HAP-1 (cell line): ENCODE data around the gene CIITA.
A peak's percentile ranks its signal among the peaks of the same experiment; 100 is the strongest.

Experiments used
- DNase-seq, 2 experiments: peaks; one replicate each; pipeline ENCODE4 v3.0.0-alpha.2; 2016 to 2020; ENCODE audit warnings: low spot score in 2 of 2
- H3K27me3 ChIP-seq: fragments of 250-450 bp; sonication (Bioruptor Pico); 2 replicates; pipeline ENCODE4 v1.5.1; 2020; ENCODE audit warnings: low read depth, mild to moderate bottlenecking, moderate library complexity
- H3K36me3 ChIP-seq: fragments of 250-450 bp; sonication (Bioruptor Pico); replicated peaks from 2 replicates; pipeline ENCODE4 v1.5.1; 2020; ENCODE audit warnings: mild to moderate bottlenecking
- H3K4me1 ChIP-seq: fragments of 250-450 bp; sonication (Bioruptor Pico); 2 replicates; pipeline ENCODE4 v1.5.1; 2020; ENCODE audit warnings: mild to moderate bottlenecking
- H3K4me3 ChIP-seq: fragments of 250-450 bp; sonication (Bioruptor Pico); 2 replicates; pipeline ENCODE4 v1.5.1; 2020; ENCODE audit warnings: mild to moderate bottlenecking, moderate library complexity
- H3K9me3 ChIP-seq: fragments of 250-450 bp; sonication (Bioruptor Pico); 2 replicates; pipeline ENCODE4 v1.5.1; 2020; ENCODE audit warnings: mild to moderate bottlenecking, moderate library complexity
- in situ Hi-C: fragments of 300-500 bp; cut with MboI; formaldehyde crosslinking; loops from 3 replicates; pipeline ENCODE4 v1.14.3; 2020; ENCODE audit warnings: low sequenced_read_pairs, inconsistent platforms, mixed read lengths

The CIITA gene

DNA sequence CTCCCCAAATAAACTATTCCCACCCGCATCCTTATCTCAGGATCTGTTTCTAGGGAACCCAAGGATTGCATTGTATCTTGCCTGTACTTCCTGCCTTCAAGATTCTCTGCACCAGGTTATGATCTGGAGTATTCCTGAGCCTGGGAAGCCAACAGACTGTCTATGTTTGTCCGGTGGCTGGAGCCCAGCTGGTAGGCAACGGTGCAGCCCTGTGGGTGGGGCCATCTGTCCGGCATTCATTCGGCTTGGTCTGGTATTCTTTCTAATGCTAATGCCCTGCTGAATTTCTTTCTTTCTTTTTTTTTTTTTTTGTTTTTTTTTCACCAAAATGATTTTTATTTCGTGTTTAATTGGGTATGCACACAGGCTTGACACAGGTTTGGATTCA lies 37.7 kb upstream of the CIITA start:
- Histone ChIP-seq H3K27me3 (no peaks in the 10 kb centered on the region), H3K9me3 (no peaks in the 10 kb centered on the region), H3K4me1 (no peaks in the 10 kb centered on the region; the same call in 1 of the 2 replicates), H3K36me3 (no peaks in the 10 kb centered on the region), H3K4me3 (no peak overlapping the region)
- in situ Hi-C loops, result no loop called here
- peak in 1 of 2 experiments; percentile 51 for DNase-seq

DNA sequence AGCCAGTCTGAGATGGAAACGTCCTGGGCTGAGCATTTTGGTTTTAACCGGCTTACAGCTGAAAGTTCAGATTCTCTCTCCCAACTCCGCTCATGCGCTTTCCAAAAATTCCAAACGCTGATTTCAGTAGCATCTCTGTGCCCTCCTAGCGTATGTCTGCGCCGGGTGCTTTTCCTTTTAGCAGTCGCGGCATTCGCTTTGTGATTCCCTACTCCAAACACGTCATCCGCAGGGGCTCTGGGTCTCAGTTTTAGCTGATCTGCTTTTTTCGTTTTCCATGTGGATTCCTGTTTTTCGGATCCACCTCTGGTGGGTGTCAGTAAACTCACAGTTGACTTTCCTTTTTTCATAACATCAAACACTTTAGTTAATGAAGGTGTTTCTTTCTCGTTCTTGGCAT lies 36.3 kb upstream of the CIITA start:
- DNase-seq, result no peak
- Histone ChIP-seq H3K27me3 (no peaks in the 10 kb centered on the region), H3K4me1 (no peaks in the 10 kb centered on the region; the same call in 1 of the 2 replicates), H3K9me3 (no peaks in the 10 kb centered on the region), H3K4me3 (no peak overlapping the region), H3K36me3 (no peaks in the 10 kb centered on the region)
- in situ Hi-C loops, result no loop called here

DNA sequence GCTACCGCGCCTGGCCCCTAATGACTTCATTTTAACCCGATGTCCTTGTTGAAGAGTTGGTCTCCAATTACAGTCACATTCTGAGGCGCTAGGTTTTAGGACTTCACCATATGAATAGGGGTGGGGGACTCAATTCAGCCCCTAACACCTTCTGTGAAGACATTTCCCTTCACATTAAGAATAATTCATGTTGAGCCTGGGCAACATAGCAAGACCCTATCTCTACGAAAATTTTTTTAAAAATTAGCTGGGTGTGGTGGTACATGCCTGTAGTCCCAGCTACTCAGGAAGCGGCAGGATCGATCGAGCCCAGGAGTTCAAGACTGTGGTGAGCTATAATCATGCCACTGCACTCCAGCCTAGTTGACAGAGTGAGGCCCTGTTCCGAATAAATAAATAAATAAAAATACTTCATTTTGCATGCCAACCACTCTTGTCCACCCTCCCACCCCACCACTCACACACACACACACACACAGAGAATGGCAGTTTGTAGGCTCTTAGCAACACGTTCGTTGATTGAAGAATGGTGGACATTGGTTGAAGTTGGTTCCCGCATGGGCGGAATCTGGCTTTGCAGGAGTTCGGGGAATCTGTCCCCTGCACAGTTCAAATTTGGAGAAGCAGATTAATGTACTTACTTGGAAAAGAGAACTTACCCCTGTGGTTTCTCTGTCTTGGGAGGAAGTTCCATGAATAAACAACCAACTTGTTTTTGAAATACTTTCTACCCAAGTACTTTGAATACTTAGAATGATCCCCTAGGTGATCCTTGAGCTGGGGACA lies 30.6 kb upstream of the CIITA start:
- DNase-seq, result no peak
- H3K4me3 ChIP-seq, result no peak overlapping the region
- no peaks in the 10 kb centered on the region for H3K4me1 ChIP-seq
- in situ Hi-C loops, result no loop called here
- H3K9me3 ChIP-seq, result no peaks in the 10 kb centered on the region
- H3K27me3 ChIP-seq, result no peaks in the 10 kb centered on the region
- H3K36me3 ChIP-seq, result no peaks in the 10 kb centered on the region

DNA sequence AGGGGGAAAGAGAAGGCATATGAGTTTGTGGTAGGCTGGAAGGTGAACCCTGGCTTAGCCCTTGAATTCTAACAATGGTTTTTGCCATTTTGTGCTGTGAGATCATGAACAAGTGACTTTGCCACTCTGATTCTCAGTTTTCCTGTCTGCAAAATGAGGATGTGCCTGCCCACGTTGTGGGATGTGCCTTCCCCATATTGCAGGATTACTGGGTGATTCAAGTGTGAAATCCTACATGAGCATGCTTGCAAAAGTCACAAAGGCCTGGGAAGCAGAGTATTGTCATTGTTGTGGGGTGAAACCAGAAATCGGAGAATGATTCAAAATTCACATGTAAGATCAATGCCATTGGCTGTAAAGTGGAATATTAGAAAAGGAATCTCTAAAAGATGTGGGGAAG lies 29.8 kb upstream of the CIITA start:
- no peak overlapping the region for H3K4me3 ChIP-seq
- in situ Hi-C loops, result no loop called here
- no peaks in the 10 kb centered on the region for H3K27me3 ChIP-seq

DNA sequence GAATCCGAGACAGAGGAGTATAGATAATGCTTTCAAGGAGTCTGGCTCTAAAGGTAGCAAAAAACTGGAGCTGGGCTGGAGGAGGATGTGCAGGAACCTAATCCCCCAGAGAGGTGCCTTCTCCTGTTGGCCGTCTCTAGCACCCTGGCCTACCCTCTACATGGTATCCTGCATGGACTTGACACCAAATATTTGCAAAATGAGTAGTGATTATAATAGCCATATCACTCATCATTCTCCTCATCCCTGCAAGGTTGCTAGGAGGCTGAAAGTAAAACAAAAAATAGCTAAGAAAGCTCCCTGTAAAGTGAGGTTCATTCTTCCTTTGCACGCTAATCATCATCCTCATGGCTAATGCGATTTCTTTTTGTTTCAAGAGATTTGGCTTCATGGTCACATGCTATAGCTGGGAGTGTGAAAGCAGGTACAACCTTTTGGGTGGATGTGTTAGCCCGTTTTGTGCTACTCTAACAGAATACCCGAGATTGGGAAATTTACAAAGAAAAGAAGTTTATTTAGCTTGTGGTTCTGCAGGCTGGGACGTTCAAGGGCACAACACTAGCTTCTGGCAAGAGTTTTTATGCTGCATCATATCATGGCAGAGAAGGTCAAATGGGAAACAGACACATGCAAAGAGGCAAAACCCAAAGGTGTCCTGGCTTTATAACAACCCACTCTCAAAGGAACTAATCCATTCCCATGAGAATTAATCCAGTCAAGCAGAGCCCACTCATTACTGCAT lies 27.1 kb upstream of the CIITA start:
- H3K4me3 ChIP-seq, result no peak overlapping the region
- DNase-seq, result no peak
- no peaks in the 10 kb centered on the region for H3K27me3 ChIP-seq
- H3K4me1 ChIP-seq, result no peaks in the 10 kb centered on the region
- in situ Hi-C loops, result no loop called here
- no peaks in the 10 kb centered on the region for H3K9me3 ChIP-seq
- no peaks in the 10 kb centered on the region for H3K36me3 ChIP-seq

More for the DNA sequence above, 29.8 kb upstream of the CIITA start:
- no peaks in the 10 kb centered on the region for H3K4me1 ChIP-seq
- no peak for DNase-seq
- no peaks in the 10 kb centered on the region for H3K36me3 ChIP-seq
- H3K9me3 ChIP-seq, result no peaks in the 10 kb centered on the region

DNA sequence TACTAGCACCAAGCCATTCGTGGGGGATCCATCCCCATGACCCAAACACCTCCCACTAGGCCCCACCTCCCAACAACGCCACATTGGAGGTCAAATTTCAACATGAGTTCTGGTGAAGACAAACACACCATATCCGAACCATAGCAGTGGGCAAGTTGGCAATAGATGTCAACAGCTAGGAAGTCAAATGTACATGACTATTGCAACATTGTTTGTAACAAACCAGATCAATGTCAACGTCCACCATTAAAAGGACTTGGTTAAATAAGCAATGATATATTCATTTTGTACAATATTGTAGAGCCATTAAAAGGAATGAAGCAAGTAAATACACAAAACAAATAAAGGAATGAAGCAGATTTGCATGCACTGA lies 26.5 kb upstream of the CIITA start:
- in situ Hi-C loops, result no loop called here
- no peaks in the 10 kb centered on the region for H3K4me1 ChIP-seq
- H3K36me3 ChIP-seq, result no peaks in the 10 kb centered on the region

DNA sequence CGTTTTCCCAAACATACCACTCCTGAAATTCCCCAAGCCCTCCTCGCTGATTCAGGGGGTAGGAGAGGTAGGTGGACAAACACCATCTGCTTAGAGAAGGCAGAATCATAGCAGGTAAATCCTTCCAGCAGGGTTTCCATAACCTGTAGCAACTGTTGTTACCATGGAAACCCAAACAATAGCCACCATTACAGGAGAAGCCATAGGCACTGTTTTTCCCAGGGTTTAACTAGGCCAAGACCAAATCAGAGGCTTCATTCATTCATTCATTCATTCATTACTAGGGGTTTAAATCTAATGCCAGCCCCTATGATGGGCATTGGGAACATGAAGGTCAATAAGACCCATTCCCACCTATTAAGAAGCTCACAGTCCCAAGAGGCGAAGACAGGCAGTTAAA lies 25.5 kb upstream of the CIITA start:
- Histone ChIP-seq H3K4me1 (no peaks in the 10 kb centered on the region), H3K4me3 (no peak overlapping the region), H3K27me3 (no peaks in the 10 kb centered on the region), H3K36me3 (no peaks in the 10 kb centered on the region), H3K9me3 (no peaks in the 10 kb centered on the region)
- in situ Hi-C loops, result no loop called here
- DNase-seq, result no peak

More for the DNA sequence above, 26.5 kb upstream of the CIITA start:
- DNase-seq, result no peak
- Histone ChIP-seq H3K27me3 (no peaks in the 10 kb centered on the region), H3K9me3 (no peaks in the 10 kb centered on the region), H3K4me3 (no peak overlapping the region)

DNA sequence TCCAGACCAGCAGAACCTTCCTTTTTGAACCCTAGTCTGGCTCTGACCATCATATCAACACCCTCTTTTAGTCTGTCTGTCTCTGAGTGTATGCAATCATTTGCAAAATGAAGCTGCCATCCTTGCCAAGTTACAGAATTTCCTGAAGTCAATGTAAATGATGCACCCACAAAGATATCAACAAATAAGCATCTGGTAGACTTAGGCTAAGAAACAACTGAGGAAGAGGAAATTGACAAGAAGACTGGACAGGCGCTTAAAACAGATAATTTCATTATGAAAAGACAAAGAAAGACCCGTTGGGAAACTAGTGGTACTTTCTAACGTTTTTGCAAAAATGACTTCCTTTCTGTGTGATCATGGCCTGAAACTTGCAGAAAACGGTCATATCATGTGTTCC lies 24.7 kb upstream of the CIITA start:
- Histone ChIP-seq H3K27me3 (no peaks in the 10 kb centered on the region), H3K4me3 (no peak overlapping the region), H3K36me3 (no peaks in the 10 kb centered on the region), H3K4me1 (no peaks in the 10 kb centered on the region), H3K9me3 (no peaks in the 10 kb centered on the region)
- no peak for DNase-seq
- in situ Hi-C loops, result no loop called here

DNA sequence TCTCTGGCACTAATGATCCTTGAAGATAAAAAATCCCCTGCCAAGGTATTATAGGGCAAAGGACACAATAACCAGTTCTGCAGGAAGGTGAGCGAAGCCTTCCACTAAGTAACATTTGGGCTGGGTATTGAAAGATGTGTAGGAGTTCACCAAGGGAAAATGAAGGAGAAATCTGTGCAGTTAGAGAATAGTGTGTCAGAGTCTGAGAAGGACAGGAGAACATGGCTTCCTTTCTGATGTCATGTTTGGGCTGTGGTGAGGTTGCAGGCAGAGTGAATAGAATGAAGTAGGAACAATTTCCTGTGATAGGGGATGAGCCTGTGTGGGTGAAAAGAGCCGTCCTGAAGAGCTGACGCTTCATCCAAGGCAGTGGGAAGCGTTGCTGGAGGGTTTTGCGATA lies 24.1 kb upstream of the CIITA start:
- no peaks in the 10 kb centered on the region for H3K4me1 ChIP-seq
- no peaks in the 10 kb centered on the region for H3K9me3 ChIP-seq
- no peaks in the 10 kb centered on the region for H3K27me3 ChIP-seq
- DNase-seq, result no peak
- no peak overlapping the region for H3K4me3 ChIP-seq
- in situ Hi-C loops, result no loop called here
- no peaks in the 10 kb centered on the region for H3K36me3 ChIP-seq

DNA sequence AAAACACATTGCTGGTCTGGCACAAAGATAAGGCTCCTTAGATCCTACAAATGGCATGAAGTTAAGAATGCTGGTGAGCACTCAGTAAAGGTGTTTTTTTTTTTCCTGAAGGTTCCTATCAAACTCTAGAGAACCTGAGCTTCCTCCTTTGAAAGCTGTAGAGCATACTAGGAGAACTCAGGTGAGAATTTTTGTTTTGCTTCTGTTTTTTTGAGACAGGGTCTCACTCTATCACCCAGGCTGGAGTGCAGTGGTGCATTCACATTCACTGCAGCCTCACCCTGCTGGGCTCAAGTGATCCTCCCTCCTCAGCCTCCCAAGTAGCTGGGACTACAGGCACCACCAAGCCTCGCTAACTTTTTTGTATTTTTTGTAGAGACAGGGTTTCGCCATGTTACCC lies 21.0 kb upstream of the CIITA start:
- H3K9me3 ChIP-seq, result no peaks in the 10 kb centered on the region
- no peaks in the 10 kb centered on the region for H3K36me3 ChIP-seq
- no peaks in the 10 kb centered on the region for H3K27me3 ChIP-seq
- no peak overlapping the region for H3K4me3 ChIP-seq
- in situ Hi-C loops, result no loop called here
- DNase-seq, result no peak
- H3K4me1 ChIP-seq, result no peaks in the 10 kb centered on the region

DNA sequence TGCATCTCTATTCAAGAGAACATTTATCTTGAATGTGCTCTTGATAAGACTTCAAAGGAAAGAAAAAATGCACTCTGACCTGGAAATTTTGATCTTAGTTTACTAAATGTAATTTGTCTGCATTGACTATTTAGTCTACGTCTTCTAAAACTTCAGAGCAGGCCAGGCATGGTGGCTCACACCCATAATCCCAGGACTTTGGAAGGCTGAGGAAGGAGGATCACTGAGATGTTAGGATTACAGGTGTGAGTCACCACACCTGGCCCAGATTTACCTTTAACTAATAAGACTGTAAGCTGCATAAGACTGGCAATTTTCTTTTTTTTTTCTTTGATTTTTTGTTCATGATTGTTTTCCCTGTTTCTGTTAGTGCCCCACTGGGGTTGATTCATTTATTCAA lies 18.8 kb upstream of the CIITA start:
- Histone ChIP-seq H3K4me1 (no peaks in the 10 kb centered on the region), H3K4me3 (no peak overlapping the region), H3K36me3 (no peaks in the 10 kb centered on the region), H3K9me3 (no peaks in the 10 kb centered on the region), H3K27me3 (no peaks in the 10 kb centered on the region)
- in situ Hi-C loops, result no loop called here
- DNase-seq, result no peak

DNA sequence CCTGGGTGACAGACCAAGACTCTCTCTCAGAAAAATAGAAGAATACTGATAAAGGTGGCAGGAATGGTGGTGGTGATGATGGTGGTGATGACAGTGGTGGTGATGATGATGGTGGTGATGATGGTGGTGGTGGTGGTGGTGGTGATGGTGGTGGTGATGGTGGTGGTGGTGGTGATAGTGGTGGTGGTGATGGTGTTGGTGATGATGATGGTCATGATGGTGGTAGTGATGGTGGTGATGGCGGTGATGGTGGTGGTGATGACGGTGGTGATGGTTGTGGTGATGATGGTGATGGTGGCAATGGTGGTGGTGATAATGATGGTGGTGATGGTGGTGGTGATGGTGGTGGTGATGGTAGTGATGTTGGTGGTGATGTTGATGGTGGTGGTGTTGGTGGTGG lies 18.0 kb upstream of the CIITA start:
- Histone ChIP-seq H3K4me1 (no peaks in the 10 kb centered on the region), H3K36me3 (no peaks in the 10 kb centered on the region), H3K9me3 (no peaks in the 10 kb centered on the region), H3K4me3 (no peak overlapping the region), H3K27me3 (no peaks in the 10 kb centered on the region)
- in situ Hi-C loops, result no loop called here
- DNase-seq, result no peak

DNA sequence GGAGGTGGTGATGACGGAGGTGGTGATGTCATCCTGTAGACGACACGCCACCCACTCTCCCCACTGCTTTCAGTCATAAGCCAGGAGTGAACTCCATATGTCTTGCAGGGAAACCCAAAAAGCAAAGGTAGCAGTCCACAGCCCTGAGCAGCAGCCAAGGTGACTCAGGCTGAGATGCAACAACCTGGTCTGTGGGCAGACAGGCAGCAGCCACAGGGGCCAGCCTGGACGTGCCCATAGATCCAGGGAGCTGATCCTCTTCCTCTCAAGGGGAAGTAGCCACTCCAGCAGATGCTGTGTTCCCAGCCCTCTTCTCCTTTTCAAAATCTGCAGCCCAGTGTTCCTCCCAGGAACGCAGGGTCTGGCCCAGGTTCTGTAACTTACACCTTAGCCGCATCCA lies 17.3 kb upstream of the CIITA start:
- DNase-seq, result no peak
- no peaks in the 10 kb centered on the region for H3K27me3 ChIP-seq
- no peaks in the 10 kb centered on the region for H3K9me3 ChIP-seq
- in situ Hi-C loops, result no loop called here
- H3K36me3 ChIP-seq, result no peaks in the 10 kb centered on the region
- H3K4me1 ChIP-seq, result no peaks in the 10 kb centered on the region
- no peak overlapping the region for H3K4me3 ChIP-seq

DNA sequence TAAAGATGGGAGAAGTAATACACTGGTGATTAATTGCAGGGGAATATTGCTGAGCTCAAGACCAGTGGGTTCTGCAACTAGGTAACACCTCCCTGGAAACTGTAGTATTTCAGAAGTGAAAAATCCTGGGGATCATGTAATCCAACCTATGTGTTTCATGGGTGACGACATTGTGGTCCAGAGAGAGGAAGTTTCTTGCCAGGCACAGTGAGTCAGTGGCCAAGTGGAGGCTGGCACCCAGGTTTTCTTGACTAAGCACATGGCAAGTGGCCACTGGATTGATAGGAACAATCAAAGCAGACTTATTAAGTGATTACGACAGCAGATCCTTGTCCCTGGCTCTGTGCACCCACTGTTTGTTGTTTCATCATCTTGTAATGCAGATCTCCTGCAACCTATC lies 14.6 kb upstream of the CIITA start:
- H3K27me3 ChIP-seq, result no peaks in the 10 kb centered on the region
- no peak for DNase-seq
- in situ Hi-C loops, result no loop called here
- H3K36me3 ChIP-seq, result no peaks in the 10 kb centered on the region
- H3K4me1 ChIP-seq, result no peaks in the 10 kb centered on the region
- H3K4me3 ChIP-seq, result no peak overlapping the region
- H3K9me3 ChIP-seq, result no peaks in the 10 kb centered on the region
